CD4-positive, alpha-beta T cell treated with Interleukin-2 at 100 ng/mL for 4 hours (primary cell): Measurements from ENCODE around the gene BRPF3.

Experiments used
- DNase-seq: peaks from one replicate; pipeline ENCODE4 v3.0.0-alpha.2; 2020; ENCODE audit warnings: low spot score

Gene BRPF3

GRCh38 chr6:36269834-36270705 is 73.5 kb downstream of the BRPF3 start, which contains the start of gene PNPLA1:
Gene PNPLA1, plus strand, starts transcription at chr6:36270060. Its CDS starts 400 bp downstream, at chr6:36270460.
- no peak for DNase-seq

DNA sequence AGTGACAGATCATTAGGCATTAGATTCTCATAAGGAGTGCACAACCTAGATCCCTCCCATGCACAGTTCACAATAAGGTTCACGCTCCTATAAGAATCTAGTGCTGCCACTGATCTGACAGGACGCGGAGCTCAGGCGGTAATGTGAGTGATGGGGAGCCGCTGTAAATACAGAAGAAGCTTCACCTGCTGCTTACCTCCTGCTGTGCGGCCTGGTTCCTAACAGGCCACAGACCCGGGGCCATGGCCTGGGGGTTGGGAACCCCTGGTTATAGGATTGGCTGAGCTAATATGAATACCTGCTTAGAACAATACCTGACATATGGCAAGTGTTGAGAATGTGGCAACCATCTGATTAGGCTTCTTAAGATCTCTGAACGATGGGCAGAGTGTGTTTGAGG is 75.7 kb downstream of the BRPF3 start:
- no peak for DNase-seq

DNA sequence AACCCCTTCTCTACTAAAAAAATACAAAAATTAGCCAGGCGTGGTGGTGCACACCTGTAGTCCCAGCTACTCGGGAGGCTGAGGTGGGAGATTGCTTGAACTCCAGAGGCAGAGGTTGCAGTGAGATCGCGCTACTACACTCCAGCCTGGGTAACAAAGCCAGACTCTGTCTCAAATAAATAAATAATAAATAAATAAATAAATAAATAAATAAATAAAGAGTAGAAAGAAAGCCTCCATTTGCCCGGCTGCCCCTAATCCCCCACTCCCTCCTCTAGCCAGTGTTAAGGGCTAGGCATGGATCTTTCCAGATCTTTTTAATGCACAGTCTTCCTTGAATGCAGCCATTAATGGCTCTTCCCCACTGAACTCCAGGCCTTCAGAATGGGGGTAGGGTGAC is 76.5 kb downstream of the BRPF3 start:
- no peak for DNase-seq

- DNase-seq = no peak
Observed at GRCh38 chr6:36273802-36274514, 77.4 kb downstream of the BRPF3 start.

DNA sequence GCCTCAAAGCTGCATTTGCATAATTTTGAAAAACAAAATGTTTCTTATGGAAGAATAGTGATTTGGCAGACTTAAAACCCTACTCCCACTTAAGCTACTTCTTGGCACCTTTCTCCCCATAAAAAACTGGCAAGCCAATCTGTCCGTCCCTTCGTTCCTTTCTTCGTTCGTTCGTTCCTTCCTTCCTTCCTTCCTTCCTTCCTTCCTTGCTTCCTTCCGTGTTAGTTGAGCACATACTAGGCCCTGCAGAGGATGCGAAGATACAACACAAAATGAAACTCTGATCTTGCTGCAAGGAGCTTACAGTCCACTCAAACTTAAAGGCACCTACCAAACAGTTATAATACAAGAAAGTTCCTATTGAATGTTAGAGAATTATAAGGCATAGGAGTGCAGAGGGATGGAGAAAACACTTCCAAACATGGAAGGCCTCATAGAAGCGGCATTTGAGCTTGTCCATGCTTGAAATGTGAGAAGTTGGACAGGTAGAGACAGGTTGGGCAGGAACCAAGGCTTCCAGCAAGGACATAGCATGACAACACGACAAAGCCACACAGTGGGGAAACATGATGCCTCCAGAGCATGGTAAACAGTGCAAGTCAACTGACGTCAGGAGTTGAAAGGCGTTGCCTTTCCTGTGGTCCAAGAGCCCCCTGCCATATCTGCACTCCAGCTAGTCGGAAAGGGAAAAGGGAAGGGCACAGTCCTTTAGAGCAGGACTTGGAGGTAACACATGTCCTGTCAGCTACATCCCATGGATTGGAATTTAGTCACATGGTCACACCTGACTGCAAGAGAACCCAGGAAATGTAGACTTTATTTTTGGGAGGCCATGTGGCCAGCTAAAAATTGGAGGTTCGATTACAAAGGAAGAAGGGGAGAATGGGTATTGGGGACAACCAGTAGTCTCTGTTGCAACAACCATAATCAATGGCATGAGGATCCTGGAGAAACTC is 80.3 kb downstream of the BRPF3 start:
- DNase-seq = no peak

GRCh38 chr6:36277946-36278470 is 81.5 kb downstream of the BRPF3 start:
- no peak for DNase-seq

GRCh38 chr6:36280467-36280866 is 83.9 kb downstream of the BRPF3 start:
- no peak for DNase-seq

DNA sequence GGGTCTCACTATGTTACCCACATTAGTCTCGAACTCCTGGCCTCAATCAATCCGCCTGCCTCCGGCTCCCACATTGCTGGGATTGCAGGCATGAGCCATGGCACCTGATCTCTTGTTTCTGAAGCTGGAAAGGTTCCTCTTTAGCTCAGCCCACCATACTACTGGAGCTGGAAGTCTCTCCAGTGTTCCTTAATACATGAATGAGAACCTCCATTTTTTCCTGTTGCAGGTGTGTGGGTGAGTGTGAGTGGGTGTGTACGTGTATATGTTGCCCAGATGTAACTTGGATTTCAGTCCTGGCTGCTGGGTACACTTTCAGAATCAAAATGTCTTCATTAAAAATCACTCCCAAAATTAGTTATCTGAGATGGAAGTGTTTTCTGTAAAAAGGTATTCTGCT is 84.4 kb downstream of the BRPF3 start:
- no peak for DNase-seq
